Fibroblast of villous mesenchyme (primary cell): ENCODE results near the gene ACADVL. TPM values are rescaled to one million over a fixed set of nuclear protein-coding genes. Genes with fewer than 3 reads are reported as not detected.

Experiments used
- DNase-seq: peaks from one replicate; pipeline ENCODE4 v3.0.0-alpha.2; 2010; ENCODE audit warnings: low read depth
- H3K4me3 ChIP-seq: 2 replicates; pipeline ENCODE4 v1.5.1; 2011; ENCODE audit warnings: low read depth, mild to moderate bottlenecking, low read length
- CTCF ChIP-seq: IDR thresholded peaks from 2 replicates; pipeline ENCODE4 v1.5.1; 2012; ENCODE audit warnings: low read depth, mild to moderate bottlenecking, low read length; ENCODE audit not compliant: insufficient read depth
- total RNA-seq: library from RNA; depleted of rRNA; stranded (reverse); fragments of >200 nt; gene quantifications from 2 replicates; pipeline ENCODE4 v1.2.3, GENCODE V29; 2012

The ACADVL gene
- total RNA-seq, 1 donor: 255 TPM

DNA sequence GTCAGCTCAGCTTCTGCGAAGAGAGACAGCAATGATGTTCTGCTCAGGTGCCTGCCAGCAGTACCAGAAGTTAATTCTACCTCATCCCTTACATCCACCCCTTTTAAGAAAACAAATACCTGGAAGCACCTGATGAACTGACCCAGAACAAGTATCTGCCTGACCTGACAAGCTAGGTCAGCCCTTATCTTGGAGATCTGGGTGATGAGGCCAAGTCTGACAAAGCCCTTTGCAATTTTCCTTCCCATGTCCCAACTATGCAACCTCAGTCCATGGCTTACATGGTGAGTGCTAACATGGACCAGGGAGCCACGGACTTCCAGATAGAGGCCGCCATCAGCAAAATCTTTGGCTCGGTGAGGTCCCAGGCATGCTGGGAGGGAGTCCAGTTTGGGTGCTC lies 3.6 kb downstream of the ACADVL start:
- no peak overlapping the region for H3K4me3 ChIP-seq
- DNase-seq: no peak
- no peak for TF ChIP-seq CTCF

GRCh38 chr17:7224110-7224509 lies 4.4 kb downstream of the ACADVL start:
- no peak for DNase-seq
- H3K4me3 ChIP-seq: no peak overlapping the region
- TF ChIP-seq CTCF: no peak

- DNase-seq: no peak
- H3K4me3 ChIP-seq: no peak overlapping the region
- TF ChIP-seq CTCF: no peak
Observed at GRCh38 chr17:7224661-7225111, 4.9 kb downstream of the ACADVL start.

- no peak overlapping the region for H3K4me3 ChIP-seq
- no peak for TF ChIP-seq CTCF
Observed at GRCh38 chr17:7225711-7226331, 6.1 kb downstream of the ACADVL start.

DNA sequence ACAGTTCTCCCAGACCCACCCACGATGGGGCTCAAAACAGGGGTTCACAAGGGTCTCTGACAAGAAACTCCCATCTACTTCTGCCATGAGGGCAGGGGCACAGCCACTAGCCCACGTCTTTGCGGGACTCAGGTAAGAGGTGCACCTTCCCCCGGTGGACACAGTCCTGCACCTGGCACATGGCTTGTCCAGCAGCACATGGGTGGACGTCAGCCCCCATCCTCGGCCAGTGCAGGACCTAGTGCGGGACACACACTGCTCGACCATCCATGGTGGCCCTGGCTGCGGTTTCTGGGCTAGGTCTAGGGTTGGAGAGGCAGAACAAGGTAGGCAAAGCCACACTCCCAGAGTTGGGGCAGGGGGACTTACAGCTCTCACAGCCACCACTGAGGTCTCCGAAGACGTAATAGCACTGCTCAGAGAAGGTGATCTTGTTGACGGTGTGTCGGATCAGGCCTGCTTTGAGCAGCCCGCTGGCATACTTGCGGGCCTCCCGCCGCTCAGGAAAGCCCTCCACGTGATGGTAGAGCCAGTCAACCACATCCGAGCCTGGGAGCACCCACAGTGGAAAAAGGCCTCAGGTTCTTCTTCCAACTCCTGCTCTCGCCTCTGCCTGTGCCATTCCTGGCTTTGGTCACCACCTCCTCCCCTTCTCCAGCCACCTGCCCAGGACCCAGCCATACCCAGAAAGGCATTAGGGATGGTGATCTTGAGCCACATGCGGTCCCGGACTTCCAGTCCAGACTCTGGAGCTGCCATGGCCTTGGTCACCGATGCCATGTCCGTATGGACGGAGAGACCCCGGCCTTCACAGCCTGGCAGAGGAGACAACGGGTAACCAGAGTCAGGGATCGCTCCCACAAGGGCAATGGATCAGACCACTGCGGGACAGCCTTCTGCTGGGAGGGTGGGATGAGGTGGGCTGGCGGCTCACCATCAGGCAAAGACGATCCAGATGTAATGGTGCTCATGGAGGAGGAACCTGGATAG lies 7.3 kb downstream of the ACADVL start:
- no peak overlapping the region for H3K4me3 ChIP-seq
- DNase-seq: no peak
- TF ChIP-seq CTCF: no peak

More at GRCh38 chr17:7225711-7226331, 6.1 kb downstream of the ACADVL start:
- no peak for DNase-seq

- no peak for TF ChIP-seq CTCF
- H3K4me3 ChIP-seq: no peak overlapping the region
- DNase-seq: no peak
Observed at GRCh38 chr17:7228920-7229319, 9.2 kb downstream of the ACADVL start.
